GM23338 (cell line): ENCODE data around the gene MRPL28. TPM values are rescaled to one million over a fixed set of nuclear protein-coding genes. Genes with fewer than 3 reads are reported as not detected.

Experiments used
- EZH2 ChIP-seq: fragments of 200-600 bp; sonication (generic); IDR thresholded peaks from one replicate; pipeline ENCODE4 v1.8.0; 2017; ENCODE audit warnings: antibody characterized with exemption, mild to moderate bottlenecking, low read depth; ENCODE audit not compliant: unreplicated experiment
- JUNB ChIP-seq: IDR thresholded peaks from one replicate; pipeline ENCODE4 v1.6.1; 2016; ENCODE audit warnings: antibody characterized with exemption; ENCODE audit not compliant: unreplicated experiment
- NANOG ChIP-seq: IDR thresholded peaks from 2 replicates; pipeline ENCODE4 v1.6.1; 2016; ENCODE audit warnings: antibody characterized with exemption, borderline replicate concordance
- POLR2AphosphoS5 ChIP-seq: IDR thresholded peaks from 2 replicates; pipeline ENCODE4 v1.6.1; 2016; ENCODE audit warnings: antibody characterized with exemption, low read depth
- REST ChIP-seq: IDR thresholded peaks from one replicate; pipeline ENCODE4 v1.6.1; 2018; ENCODE audit warnings: antibody characterized with exemption; ENCODE audit not compliant: unreplicated experiment
- STAT1 ChIP-seq: IDR thresholded peaks from one replicate; pipeline ENCODE4 v1.6.1; 2016; ENCODE audit warnings: antibody characterized with exemption; ENCODE audit not compliant: unreplicated experiment
- ZNF114 ChIP-seq: fragments of 250-450 bp; sonication (Bioruptor Pico); IDR thresholded peaks from 2 replicates; pipeline ENCODE4 v1.5.0; 2020; ENCODE audit warnings: mild to moderate bottlenecking, moderate library complexity
- ZNF331 ChIP-seq: fragments of 250-450 bp; sonication (Bioruptor Pico); IDR thresholded peaks from 2 replicates; pipeline ENCODE4 v1.5.0; 2020; ENCODE audit warnings: low read depth, mild to moderate bottlenecking, moderate library complexity
- ZNF462 ChIP-seq: fragments of 250-450 bp; sonication (Bioruptor Pico); IDR thresholded peaks from 2 replicates; pipeline ENCODE4 v1.5.0; 2020; ENCODE audit warnings: mild to moderate bottlenecking, moderate library complexity
- polyA plus RNA-seq: library from polyadenylated mRNA; unstranded; fragments of >200 nt; fragmentation: Nextera tagmentation; extraction: Ambion mirVana; gene quantifications from 2 replicates; pipeline ENCODE4 v1.2.1, GENCODE V29; 2016
- total RNA-seq: library from RNA; depleted of rRNA; stranded (reverse); fragments of >200 nt; shearing (Covaris generic); gene quantifications from 2 replicates; pipeline ENCODE4 v1.2.3, GENCODE V29; 2014

Gene MRPL28
- total and polyA plus RNA-seq, 2 experiments from 2014 or later, result 135 to 169 TPM

DNA sequence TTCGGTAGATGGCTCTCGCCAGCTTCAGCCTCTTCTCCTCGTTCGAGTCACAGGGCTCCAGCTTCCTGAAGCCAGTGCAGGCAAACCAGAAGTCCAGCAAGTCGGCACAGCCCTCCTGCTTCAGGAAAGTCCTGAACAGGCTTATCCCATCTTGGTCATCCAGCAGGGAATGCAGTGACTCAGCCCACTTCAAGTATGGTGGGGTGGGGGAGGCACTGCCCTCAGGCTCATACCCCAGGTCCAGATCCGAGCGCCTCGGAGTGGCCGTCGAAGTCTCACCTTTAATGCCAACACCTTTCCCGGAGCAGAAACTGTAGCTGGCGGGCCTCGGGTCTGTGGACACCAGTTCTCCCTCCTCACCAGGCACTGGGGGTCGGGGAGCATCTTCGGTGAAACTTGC, 23.8 kb downstream of the MRPL28 start (continued):
- no peak for TF ChIP-seq REST
- TF ChIP-seq NANOG, result no peak
- no peak for TF ChIP-seq ZNF331
- TF ChIP-seq JUNB, result no peak
- TF ChIP-seq POLR2AphosphoS5, result no peak
- TF ChIP-seq ZNF462 (CRISPR knock-in tag), result no peak
- TF ChIP-seq ZNF114 (CRISPR knock-in tag), result no peak
- no peak for TF ChIP-seq EZH2
- TF ChIP-seq STAT1, result no peak
